GM10248 (cell line): ENCODE data around the gene GPI.
"Not testable (repeated sequence)": the region's sequence is repeated elsewhere in the genome, so short reads cannot be mapped to it uniquely, and the experiment has no call there.

Experiments
- CTCF ChIA-PET: fragments of 300-600 bp; sonication (Branson Sonifier 250); formaldehyde crosslinking; extraction: SDS; loops from one replicate; lab custom pipeline; 2021; ENCODE audit warnings: antibody characterized with exemption; lab: Yijun Ruan, JAX
- POLR2A ChIA-PET: fragments of 350-650 bp; sonication (Branson Sonifier 250); formaldehyde crosslinking; extraction: SDS; loops from one replicate; lab custom pipeline; 2020; ENCODE audit warnings: antibody characterized with exemption; lab: Yijun Ruan, JAX
- DNase-seq: peaks from one replicate; pipeline ENCODE4 v3.0.0; 2012; ENCODE audit errors: extremely low spot score
- CTCF ChIP-seq: IDR thresholded peaks from 2 replicates; pipeline ENCODE4 v1.5.1; 2012; ENCODE audit warnings: mild to moderate bottlenecking, low read depth; ENCODE audit errors: extremely low read depth, missing control alignments, control extremely low read depth

GPI gene

DNA sequence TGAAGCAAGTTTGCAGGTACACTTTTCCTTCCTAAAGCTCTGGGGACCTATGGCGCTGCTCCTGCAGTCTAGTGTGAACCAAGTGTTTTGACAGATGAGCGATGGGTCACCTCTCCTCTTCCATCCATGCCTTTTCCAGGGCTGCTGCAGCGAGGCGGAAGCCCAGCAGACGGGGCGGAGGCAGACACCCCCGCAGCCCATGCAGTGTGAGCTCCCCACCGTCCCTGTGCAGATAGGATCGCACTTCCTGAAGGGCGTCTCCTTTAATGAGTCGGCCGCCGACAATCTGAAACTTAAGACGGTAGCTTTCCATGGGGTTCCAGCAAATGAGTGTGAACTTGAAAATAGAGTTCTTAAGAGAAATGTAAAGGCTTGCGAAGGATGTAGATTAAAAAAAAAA is 37.1 kb upstream of the GPI start:
- TF ChIP-seq CTCF = no peak
- ChIA-PET CTCF (interaction anchor here (1.2 to 3.2 kb wide), 5 partner anchors 9 to 18 kb away, joined by 3 to 15 read pairs (median 4); no protein-coding TSS in a partner anchor), POLR2A (no interaction called here)
- DNase-seq = no peak

DNA sequence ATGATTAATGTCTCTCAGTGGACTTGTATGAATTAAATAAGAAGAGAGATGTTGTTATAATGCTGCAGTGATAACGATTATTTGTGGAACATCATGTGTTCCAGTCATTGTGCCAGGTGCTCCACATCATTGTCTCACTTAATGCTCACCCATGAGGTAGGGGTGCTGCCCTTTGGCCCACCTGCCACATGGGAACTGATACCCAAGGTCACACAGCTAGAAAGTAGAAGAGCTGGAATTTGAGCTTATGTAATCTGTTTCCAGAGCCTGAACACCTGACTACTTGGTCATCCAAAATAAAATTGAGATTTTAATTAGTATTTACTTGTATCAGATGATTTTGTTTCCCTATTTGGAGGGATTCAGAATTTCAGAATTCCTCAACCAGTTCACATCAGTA is 36.0 kb upstream of the GPI start:
- no peak for TF ChIP-seq CTCF
- DNase-seq = no peak
- ChIA-PET POLR2A (interaction anchor here (0.5 kb wide), 1 partner anchor 159 kb away, joined by 6 read pairs; no protein-coding TSS in a partner anchor), CTCF (interaction anchor here (0.7 to 1.7 kb wide), 5 partner anchors 11 to 207 kb away, joined by 3 to 5 read pairs (median 4); no protein-coding TSS in a partner anchor)

- no peak for DNase-seq
- TF ChIP-seq CTCF = no peak
- ChIA-PET CTCF (interaction anchor here (1.3 to 1.7 kb wide), 4 partner anchors 12 to 208 kb away, joined by 3 to 5 read pairs (median 4); no protein-coding TSS in a partner anchor), POLR2A (no interaction called here)
Measured at GRCh38 chr19:34330116-34330515, 34.9 kb upstream of the GPI start.

GRCh38 chr19:34330596-34330995 is 34.4 kb upstream of the GPI start:
- POLR2A ChIA-PET, DNase-seq: not testable (repeated sequence)
- CTCF ChIA-PET = interaction anchor here (1.3 to 1.7 kb wide), 2 partner anchors 13 to 15 kb away, joined by 3 to 5 read pairs; no protein-coding TSS in a partner anchor

- POLR2A ChIA-PET, DNase-seq: not testable (repeated sequence)
- CTCF ChIA-PET = interaction anchor here (1.2 to 1.3 kb wide), 2 partner anchors 12 to 14 kb away, joined by 3 read pairs; no protein-coding TSS in a partner anchor
Measured at GRCh38 chr19:34331596-34331995, 33.4 kb upstream of the GPI start.

- CTCF ChIA-PET = interaction anchor here (1.2 to 1.3 kb wide), 2 partner anchors 11 to 13 kb away, joined by 3 read pairs; no protein-coding TSS in a partner anchor
- POLR2A ChIA-PET = no interaction called here
- no peak for TF ChIP-seq CTCF
- no peak for DNase-seq
Measured at GRCh38 chr19:34332027-34332760, 32.8 kb upstream of the GPI start.

- no peak for TF ChIP-seq CTCF
- no peak for DNase-seq
- POLR2A ChIA-PET = no interaction called here
- CTCF ChIA-PET = interaction anchor here (0.6 to 3.2 kb wide), 10 partner anchors 10 to 216 kb away, joined by 3 to 15 read pairs (median 4); no protein-coding TSS in a partner anchor
Measured at GRCh38 chr19:34335914-34336313, 29.1 kb upstream of the GPI start.
